Measurements from ENCODE around the gene NSMCE3. TPM values are rescaled to one million over a fixed set of nuclear protein-coding genes. Genes with fewer than 3 reads are reported as not detected.

The NSMCE3 gene
- total RNA-seq, 1 experiment from 2014 or later, result 8.0 TPM

- Histone ChIP-seq H4K20me1 (ENCODE audit: low read length) (no peaks in the 10 kb centered on the region), H3K9me2 (replicated peaks; ENCODE audit: low read length) (no peaks in the 10 kb centered on the region), H3K36me3 (ENCODE audit: low read depth, low read length) (no peaks in the 10 kb centered on the region), H2AFZ (ENCODE audit: low read length) (no peak overlapping the region), H3K9ac (ENCODE audit: low read length) (no peak overlapping the region), H3K4me1 (ENCODE audit: insufficient read depth, low read length) (no peaks in the 10 kb centered on the region), H3K4me3 (ENCODE audit: low read length) (no peak overlapping the region), H3K27ac (ENCODE audit: low read length) (no peak overlapping the region), H3K79me2 (ENCODE audit: low read length) (no peaks in the 10 kb centered on the region), H3F3A (ENCODE audit: low read length, unreplicated experiment) (no peaks in the 10 kb centered on the region), H3K27me3 (ENCODE audit: low read length) (0 out of 2 replicates have a peak, but pooled peaks cover 6% of the 10 kb centered on the region), H3K9me3 (ENCODE audit: low read length) (no peaks in the 10 kb centered on the region), H3K4me2 (ENCODE audit: low read length) (no peak overlapping the region)
- ATAC-seq (no peak), DNase-seq (no peak)
- TF ChIP-seq EZH2phosphoT487 (IDR thresholded peaks at IDR 0.05; ENCODE audit: borderline replicate concordance, low read length), result no peak
- TF ChIP-seq CTCF (conservative IDR thresholded peaks at IDR 0.05; ENCODE audit: low read depth, low read length), result no peak
- no peak for TF ChIP-seq EZH2 (IDR thresholded peaks at IDR 0.05; ENCODE audit: low read length, unreplicated experiment)
- intact Hi-C loops (cut with micrococcal nuclease), result no loop called here
- CTCF ChIA-PET, result no interaction called here
- POLR2A ChIA-PET (ENCODE audit: unreplicated experiment), result no interaction called here
- BruUV-seq (replicated peaks), result no TSS peak
These were observed 17.4 kb downstream of the NSMCE3 start for GRCh38 chr15:29252234-29252633.

GRCh38 chr15:29244544-29244943 is 25.1 kb downstream of the NSMCE3 start:
- Histone ChIP-seq H3K9ac (ENCODE audit: low read length) (no peak overlapping the region), H3K9me2 (replicated peaks; ENCODE audit: low read length) (no peaks in the 10 kb centered on the region), H3K27ac (ENCODE audit: low read length) (no peak overlapping the region), H3K9me3 (ENCODE audit: low read length) (no peaks in the 10 kb centered on the region), H2AFZ (ENCODE audit: low read length) (no peak overlapping the region), H3K27me3 (ENCODE audit: low read length) (peaks cover 42% of the 10 kb centered on the region), H3F3A (ENCODE audit: low read length, unreplicated experiment) (no peaks in the 10 kb centered on the region), H4K20me1 (ENCODE audit: low read length) (no peaks in the 10 kb centered on the region), H3K79me2 (ENCODE audit: low read length) (no peaks in the 10 kb centered on the region), H3K36me3 (ENCODE audit: low read depth, low read length) (no peaks in the 10 kb centered on the region), H3K4me1 (ENCODE audit: insufficient read depth, low read length) (no peaks in the 10 kb centered on the region), H3K4me3 (ENCODE audit: low read length) (no peak overlapping the region), H3K4me2 (ENCODE audit: low read length) (no peak overlapping the region)
- ChIA-PET POLR2A (ENCODE audit: unreplicated experiment) (no interaction called here), CTCF (no interaction called here)
- TF ChIP-seq CTCF (conservative IDR thresholded peaks at IDR 0.05; ENCODE audit: low read depth, low read length) (no peak), EZH2phosphoT487 (IDR thresholded peaks at IDR 0.05; ENCODE audit: borderline replicate concordance, low read length) (no peak), EZH2 (IDR thresholded peaks at IDR 0.05; ENCODE audit: low read length, unreplicated experiment) (no peak)
- intact Hi-C loops (cut with micrococcal nuclease), result no loop called here
- DNase-seq (no peak), ATAC-seq (no peak)
- no TSS peak for BruUV-seq (replicated peaks)

- H3F3A ChIP-seq (ENCODE audit: low read length, unreplicated experiment), result no peaks in the 10 kb centered on the region
- H3K79me2 ChIP-seq (ENCODE audit: low read length), result no peaks in the 10 kb centered on the region
- H4K20me1 ChIP-seq (ENCODE audit: low read length), result no peaks in the 10 kb centered on the region
- H3K27ac ChIP-seq (ENCODE audit: low read length), result no peak overlapping the region
- no peak overlapping the region for H2AFZ ChIP-seq (ENCODE audit: low read length)
- POLR2A ChIA-PET (ENCODE audit: unreplicated experiment), result no interaction called here
- BruUV-seq (replicated peaks), result no TSS peak
- H3K4me2 ChIP-seq (ENCODE audit: low read length), result no peak overlapping the region
- H3K9ac ChIP-seq (ENCODE audit: low read length), result no peak overlapping the region
- no peaks in the 10 kb centered on the region for H3K36me3 ChIP-seq (ENCODE audit: low read depth, low read length)
- TF ChIP-seq EZH2phosphoT487 (IDR thresholded peaks at IDR 0.05; ENCODE audit: borderline replicate concordance, low read length) (no peak), EZH2 (IDR thresholded peaks at IDR 0.05; ENCODE audit: low read length, unreplicated experiment) (no peak)
- intact Hi-C loops (cut with micrococcal nuclease), result no loop called here
- no peak overlapping the region for H3K4me3 ChIP-seq (ENCODE audit: low read length)
- H3K4me1 ChIP-seq (ENCODE audit: insufficient read depth, low read length), result no peaks in the 10 kb centered on the region
- CTCF ChIA-PET, result no interaction called here
- DNase-seq (no peak), ATAC-seq (no peak)
- H3K9me2 ChIP-seq (replicated peaks; ENCODE audit: low read length), result no peaks in the 10 kb centered on the region
- H3K9me3 ChIP-seq (ENCODE audit: low read length), result no peaks in the 10 kb centered on the region
- H3K27me3 ChIP-seq (ENCODE audit: low read length), result peaks cover 46% of the 10 kb centered on the region
These were observed 25.5 kb downstream of the NSMCE3 start for GRCh38 chr15:29244123-29244522.
